HG03066 (cell line): ENCODE results near the gene GP2.

Experiments
- ATAC-seq: cut with Tn5 transposase; IDR thresholded peaks from one replicate; pipeline ENCODE4 v1.9.1; 2021; ENCODE audit warnings: low read depth; ENCODE audit not compliant: unreplicated experiment

Gene GP2

GRCh38 chr16:20327444-20328041, at the start of gene GP2:
Gene GP2, minus strand, starts transcription at chr16:20327513. Its CDS starts 1,082 bp downstream, at chr16:20326431.
- ATAC-seq, result no peak

- ATAC-seq, result no peak
Measured at GRCh38 chr16:20372701-20373100, 45.4 kb upstream of the GP2 start.

GRCh38 chr16:20369452-20370054, 42.2 kb upstream of the GP2 start:
- ATAC-seq, result no peak

GRCh38 chr16:20364051-20364450, 36.7 kb upstream of the GP2 start:
- ATAC-seq, result no peak

- ATAC-seq, result no peak
Measured at GRCh38 chr16:20363191-20363590, 35.9 kb upstream of the GP2 start.

GRCh38 chr16:20359997-20360396, 32.7 kb upstream of the GP2 start:
- ATAC-seq, result no peak

- ATAC-seq, result no peak
Measured at GRCh38 chr16:20355114-20355782, 27.9 kb upstream of the GP2 start.

GRCh38 chr16:20353379-20353778, 26.1 kb upstream of the GP2 start:
- no peak for ATAC-seq

- no peak for ATAC-seq
Measured at GRCh38 chr16:20352615-20353014, 25.3 kb upstream of the GP2 start, which contains the start of gene UMOD. Gene UMOD, minus strand, starts transcription at chr16:20352715. Its CDS starts 1,978 bp downstream, at chr16:20350737.

GRCh38 chr16:20349615-20350014, 22.3 kb upstream of the GP2 start:
- no peak for ATAC-seq

- ATAC-seq, result no peak
Measured at GRCh38 chr16:20348365-20349185, 21.3 kb upstream of the GP2 start.

GRCh38 chr16:20347666-20348364, 20.5 kb upstream of the GP2 start:
- ATAC-seq, result no peak

- no peak for ATAC-seq
Measured at GRCh38 chr16:20344611-20345010, 17.3 kb upstream of the GP2 start.

- ATAC-seq, result no peak
Measured at GRCh38 chr16:20339744-20340143, 12.4 kb upstream of the GP2 start.

GRCh38 chr16:20336955-20337354, 9.6 kb upstream of the GP2 start:
- ATAC-seq, result no peak

- ATAC-seq, result no peak
Measured at GRCh38 chr16:20334396-20334795, 7.1 kb upstream of the GP2 start.

GRCh38 chr16:20333120-20333519, 5.8 kb upstream of the GP2 start:
- ATAC-seq, result no peak

GRCh38 chr16:20332411-20332810, 5.1 kb upstream of the GP2 start:
- ATAC-seq, result no peak

GRCh38 chr16:20331635-20332034, 4.3 kb upstream of the GP2 start:
- no peak for ATAC-seq

GRCh38 chr16:20329392-20330138, 2.3 kb upstream of the GP2 start:
- no peak for ATAC-seq
